Head of caudate nucleus (tissue), 42 donors: ENCODE results near the gene PHF10.

Experiments used
- DNase-seq, 42 donors: peaks; one replicate each; pipeline versions ENCODE4 v3.0.0 to v3.0.0-alpha.2; 2020 to 2021; ENCODE audit warnings: mixed read lengths in 7 of 42
- intact Hi-C: fragments of 100-400 bp; cut with DNase I; formaldehyde crosslinking; loops from one replicate; pipeline ENCODE4 v1.15.0; 2022

The PHF10 gene

GRCh38 chr6:169656546-169657283 lies 67.6 kb downstream of the PHF10 start:
- intact Hi-C loops: no loop called here
- no peak for DNase-seq

DNA sequence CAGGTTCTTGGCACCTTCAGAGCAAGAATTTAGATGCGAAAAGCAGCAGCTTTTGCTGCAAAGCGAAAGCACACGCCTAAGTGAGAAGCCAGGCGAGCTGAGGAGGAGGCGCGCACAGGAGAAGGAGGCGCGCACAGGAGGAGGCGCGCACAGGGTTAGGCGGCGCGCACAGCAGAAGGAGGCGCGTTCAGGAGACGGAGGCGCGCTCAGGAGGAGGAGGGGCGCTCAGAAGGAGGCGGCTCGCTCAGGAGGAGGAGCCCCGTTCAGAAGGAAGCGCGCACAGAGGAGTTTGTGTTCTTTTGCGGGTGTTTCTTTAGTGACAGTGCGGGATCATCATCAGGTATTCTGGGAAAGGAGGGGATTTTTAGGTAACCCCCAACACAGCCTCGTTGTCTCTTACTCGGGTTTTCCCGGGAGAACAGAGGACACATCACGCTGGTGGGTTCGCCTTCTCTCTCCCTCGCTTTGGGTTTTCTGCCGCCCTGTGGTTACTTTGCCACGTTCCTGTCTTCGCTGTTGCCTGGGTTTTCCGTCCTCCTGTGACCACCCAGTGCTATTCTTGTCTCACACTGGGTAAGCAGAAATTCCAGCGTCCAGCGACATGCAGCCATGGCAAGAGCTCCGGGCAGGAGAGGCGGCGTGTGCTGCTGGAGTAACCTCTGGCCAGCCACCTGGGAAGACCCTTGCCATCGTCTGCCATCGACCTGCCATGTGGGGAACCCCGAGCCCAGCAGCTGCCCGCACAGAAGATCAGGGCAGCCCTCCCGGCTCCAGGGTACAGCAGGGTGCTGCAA lies 69.5 kb downstream of the PHF10 start:
- peak in 40 of 42 donors; percentile 25 to 90 (median 72) for DNase-seq
- intact Hi-C loops: no loop called here
